A673 (cell line): ENCODE results near the gene NCAM2.

Experiments used
- CTCF ChIP-seq: fragments of 300-800, 200-600 bp; sonication (generic); conservative IDR thresholded peaks from 2 replicates; pipeline ENCODE4 v1.5.1; 2017; ENCODE audit warnings: low read depth, mild to moderate bottlenecking, antibody characterized with exemption, low read length, moderate library complexity, mixed read lengths
- EZH2 ChIP-seq: fragments of 200-600 bp; sonication (generic); IDR thresholded peaks from 2 replicates; pipeline ENCODE4 v1.6.1; 2017; ENCODE audit warnings: borderline replicate concordance, low read depth, mild to moderate bottlenecking, mixed read lengths, antibody characterized with exemption, low read length; ENCODE audit not compliant: poor library complexity, severe bottlenecking

GRCh38 chr21:21151231-21151630 lies 153.0 kb downstream of the NCAM2 start:
- no peak for TF ChIP-seq CTCF
- no peak for TF ChIP-seq EZH2
